ENCODE data around the gene POLR2H.

POLR2H gene

DNA sequence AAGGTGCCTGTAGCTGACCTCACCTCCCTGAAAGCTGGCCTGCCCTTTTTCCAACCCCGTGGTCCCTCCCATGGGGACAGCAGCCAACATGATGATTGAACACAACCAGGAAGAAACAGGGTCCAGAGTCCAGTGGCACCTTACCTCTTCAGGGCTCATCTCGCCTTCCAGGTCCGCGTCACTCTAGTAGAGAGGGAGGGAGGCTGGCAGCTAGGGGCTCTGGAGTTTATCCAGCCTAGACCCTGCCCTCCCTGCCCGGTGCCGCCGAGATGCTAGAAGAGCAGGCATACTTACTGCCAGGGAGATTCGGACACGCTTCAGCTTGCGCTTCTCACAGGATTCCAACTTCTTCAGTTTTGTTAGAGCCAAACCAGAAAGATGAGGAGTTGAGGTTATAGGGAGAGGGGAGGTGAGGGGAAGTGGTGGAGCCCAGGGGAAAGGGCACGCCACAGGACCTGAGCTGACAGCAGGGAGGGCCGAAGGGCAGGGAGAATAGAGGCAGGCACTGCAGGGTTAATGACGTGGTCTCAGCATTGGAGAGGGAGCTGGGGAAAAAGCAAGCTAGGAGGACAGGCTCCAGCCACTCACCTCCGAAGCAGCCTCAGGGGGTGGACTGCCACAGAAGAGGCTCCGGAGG, 9.2 kb upstream of the POLR2H start:
- no peak for DNase-seq (ENCODE audit: low spot score)

- DNase-seq (ENCODE audit: low spot score): no peak
Measured at GRCh38 chr3:184352897-184353545, 8.5 kb upstream of the POLR2H start.

DNA sequence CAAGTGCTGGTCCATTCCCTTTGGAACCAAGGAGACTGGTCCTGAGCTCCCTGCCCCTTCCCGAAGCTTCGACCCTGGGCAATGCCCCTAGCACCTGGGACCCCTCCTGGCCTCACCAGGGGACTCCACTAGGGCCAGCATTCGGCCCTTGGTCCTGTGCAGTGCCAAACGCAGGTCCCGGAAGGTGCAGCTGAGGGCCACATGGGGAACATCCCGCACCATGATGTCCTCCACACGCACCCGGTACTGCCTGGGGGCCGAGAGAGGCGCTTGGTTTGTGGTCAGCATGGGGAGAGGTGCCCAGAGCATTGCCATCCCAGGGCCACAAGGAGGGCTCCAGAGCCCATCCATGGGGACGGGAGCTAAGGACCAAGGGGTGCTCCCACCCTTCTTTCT, 8.0 kb upstream of the POLR2H start:
- DNase-seq (ENCODE audit: low spot score): no peak

- DNase-seq (ENCODE audit: low spot score): peak; percentile 64
Measured at GRCh38 chr3:184354121-184354728, 7.3 kb upstream of the POLR2H start.

- no peak for DNase-seq (ENCODE audit: low spot score)
Measured at GRCh38 chr3:184354754-184355153, 6.8 kb upstream of the POLR2H start.

GRCh38 chr3:184355261-184356040, 6.1 kb upstream of the POLR2H start:
- no peak for DNase-seq (ENCODE audit: low spot score)

GRCh38 chr3:184357248-184358123, 4.0 kb upstream of the POLR2H start:
- DNase-seq (ENCODE audit: low spot score): no peak

DNA sequence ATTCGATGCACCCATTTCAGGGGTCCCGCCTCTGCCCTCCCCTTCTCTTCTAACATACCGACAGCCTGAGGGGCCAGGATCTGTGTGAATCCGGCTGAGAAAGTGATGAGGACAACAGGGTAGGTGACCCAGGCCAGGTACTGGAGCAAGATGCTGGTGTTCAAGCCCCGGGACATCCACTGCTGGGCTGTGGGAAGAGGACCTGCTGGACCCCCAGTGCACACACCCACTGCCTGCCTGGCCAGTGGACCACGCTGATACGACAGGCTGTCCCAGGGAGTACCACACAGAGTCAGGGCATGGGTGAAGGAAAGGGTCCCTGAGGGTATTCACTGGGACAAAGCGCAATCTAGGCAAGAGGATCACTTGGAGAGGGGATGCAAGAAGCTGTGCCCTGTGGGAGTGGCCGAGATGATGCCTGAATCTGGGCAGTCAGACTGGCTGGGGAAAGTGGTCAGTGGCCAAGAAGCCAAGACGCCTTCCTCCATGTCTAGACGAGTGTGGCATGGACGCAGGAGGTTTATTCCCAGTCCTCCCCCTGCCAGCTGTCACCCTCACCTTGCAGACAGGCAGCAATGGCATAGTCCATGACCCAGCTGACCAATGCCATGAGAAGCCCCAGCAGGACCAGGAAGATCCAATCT, 3.3 kb upstream of the POLR2H start:
- no peak for DNase-seq (ENCODE audit: low spot score)

GRCh38 chr3:184358921-184359350, 2.6 kb upstream of the POLR2H start:
- no peak for DNase-seq (ENCODE audit: low spot score)

- no peak for DNase-seq (ENCODE audit: low spot score)
Measured at GRCh38 chr3:184359610-184360009, 1.9 kb upstream of the POLR2H start.

DNA sequence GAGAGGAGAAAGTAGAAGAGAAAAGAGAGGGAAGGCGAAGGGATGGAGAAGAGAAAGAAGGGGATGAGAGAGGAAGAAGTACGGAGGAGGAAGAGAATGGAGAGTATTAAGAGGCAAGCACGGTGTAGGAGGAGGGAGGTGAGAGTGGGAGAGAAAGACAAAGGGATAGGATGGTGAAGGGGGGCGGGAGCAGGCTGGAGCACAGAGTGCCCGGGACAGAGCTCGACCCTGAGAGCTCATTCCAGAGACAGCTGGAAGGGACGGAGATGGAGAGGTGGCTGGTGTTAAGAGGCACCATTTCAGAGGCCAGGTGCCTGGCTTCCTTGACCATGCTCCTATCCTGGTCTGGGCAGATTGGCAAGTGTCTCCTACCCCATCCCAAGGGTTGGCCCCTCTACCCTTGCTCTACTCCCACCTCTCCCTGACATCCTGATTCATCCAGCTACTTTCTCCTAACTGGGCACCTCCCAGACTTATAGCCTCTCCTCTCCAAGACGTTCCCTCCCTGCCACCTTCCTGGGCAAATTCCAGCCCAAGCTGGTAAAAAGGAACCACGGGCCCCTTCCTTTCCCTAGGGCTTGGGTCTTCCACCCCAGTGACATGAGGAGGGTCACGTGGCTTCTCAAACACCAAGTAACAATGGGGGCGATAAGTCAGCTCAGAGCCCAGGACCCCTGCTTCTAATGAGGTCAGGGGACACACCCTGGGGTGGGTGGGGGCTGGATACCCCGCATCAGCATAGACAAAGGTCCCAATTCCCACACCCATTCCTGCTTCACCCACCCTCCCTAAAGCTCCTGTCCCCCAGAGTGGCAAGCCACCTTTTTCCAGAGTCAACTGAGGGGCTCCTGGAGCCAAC, 1.2 kb upstream of the POLR2H start:
- DNase-seq (ENCODE audit: low spot score): no peak

GRCh38 chr3:184360929-184361531, 480 bp upstream of the POLR2H start:
- DNase-seq (ENCODE audit: low spot score): no peak

- peak; percentile 36 for DNase-seq (ENCODE audit: low spot score)
Measured at GRCh38 chr3:184361932-184362667, 590 bp downstream of the POLR2H start.

GRCh38 chr3:184362668-184363546, 1.4 kb downstream of the POLR2H start:
- peak; percentile 95 for DNase-seq (ENCODE audit: low spot score)

GRCh38 chr3:184366619-184367289, 5.2 kb downstream of the POLR2H start:
- DNase-seq (ENCODE audit: low spot score): no peak

- no peak for DNase-seq (ENCODE audit: low spot score)
Measured at GRCh38 chr3:184368116-184368515, 6.6 kb downstream of the POLR2H start.

DNA sequence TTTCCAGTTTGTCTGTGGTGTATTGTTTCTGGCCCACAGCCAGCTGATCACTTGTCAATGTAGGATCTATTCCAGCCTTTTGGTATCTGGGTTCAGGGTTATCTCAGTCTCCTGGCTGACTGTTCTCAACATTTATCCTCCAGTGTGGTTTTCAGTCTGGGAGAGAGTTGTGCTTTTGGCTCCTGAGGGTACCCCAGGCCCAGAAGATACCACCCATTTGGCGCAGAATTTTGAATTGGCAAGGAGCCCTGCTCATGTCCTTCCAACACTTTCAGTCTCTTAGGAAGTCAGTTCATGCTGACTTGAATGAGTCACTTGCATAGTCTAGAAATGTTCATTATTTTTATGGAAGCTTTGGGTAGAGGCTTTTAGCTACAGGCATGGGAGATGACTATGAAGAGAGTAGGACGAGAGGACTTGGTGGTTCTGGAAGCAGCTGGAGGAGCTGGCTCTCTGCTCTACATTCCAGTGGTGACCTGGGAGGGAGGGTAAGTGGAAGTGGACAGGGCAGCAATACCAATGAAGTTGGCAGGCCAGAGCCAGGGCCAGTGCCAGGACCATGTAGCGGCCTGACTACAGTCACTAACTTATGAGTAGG, 7.2 kb downstream of the POLR2H start:
- DNase-seq (ENCODE audit: low spot score): no peak
